ENCODE data around the gene C7orf33.

GRCh38 chr7:148579366-148579765 is 11.2 kb upstream of the C7orf33 start:
- TF ChIP-seq CTCF (IDR thresholded peaks at IDR 0.05), result no peak
- no peak for TF ChIP-seq POLR2AphosphoS5 (IDR thresholded peaks at IDR 0.05)
